T-helper 17 cell (primary cell): ENCODE results near the gene SFMBT2. TPM values are rescaled to one million over a fixed set of nuclear protein-coding genes. Genes with fewer than 3 reads are reported as not detected.

Experiments
- ATAC-seq: fragments of 150-1000 bp; cut with Tn5 transposase; 2 replicates; pipeline ENCODE4 v1.10.0; 2021; ENCODE audit warnings: mild to moderate bottlenecking, moderate library complexity
- DNase-seq, 3 donors: peaks; one replicate each; pipeline versions ENCODE4 v3.0.0 to v3.0.0-alpha.2; 2020 to 2021
- H3K9me3 ChIP-seq: one replicate; pipeline ENCODE4 v1.7.0; 2013; ENCODE audit warnings: low read length, mild to moderate bottlenecking; ENCODE audit not compliant: control insufficient read depth, poor library complexity, severe bottlenecking
- H3K27ac Mint-ChIP-seq: one replicate; pipeline ENCODE4 v1.8.0; 2022; ENCODE audit warnings: mild to moderate bottlenecking, moderate library complexity, mixed read lengths
- H3K27me3 Mint-ChIP-seq: one replicate; pipeline ENCODE4 v1.8.0; 2022; ENCODE audit warnings: mixed read lengths
- H3K36me3 Mint-ChIP-seq: one replicate; pipeline ENCODE4 v1.8.0; 2022; ENCODE audit warnings: low read depth, mixed read lengths
- H3K4me1 Mint-ChIP-seq: one replicate; pipeline ENCODE4 v1.8.0; 2022; ENCODE audit warnings: mild to moderate bottlenecking, mixed read lengths
- H3K4me3 Mint-ChIP-seq: one replicate; pipeline ENCODE4 v1.8.0; 2022; ENCODE audit warnings: mild to moderate bottlenecking, moderate library complexity, mixed read lengths
- total RNA-seq, 4 donors: library from RNA in 2 of 4; stranded (reverse) in 2 of 4; gene quantifications; one replicate each; pipeline ENCODE4 v1.2.3 and lab custom pipeline; 2022 to 2026

Gene SFMBT2
- total RNA-seq, 2 donors from 2014 or later: 18.2 to 19.4 TPM

- no peak for ATAC-seq
- H3K27me3 Mint-ChIP-seq: no peaks in the 10 kb centered on the region
- H3K27ac Mint-ChIP-seq: peak overlapping the region; percentile 90
- DNase-seq: no peak
- no peaks in the 10 kb centered on the region for H3K9me3 ChIP-seq
- H3K4me1 Mint-ChIP-seq: peaks cover 33% of the 10 kb centered on the region
- no peak overlapping the region for H3K4me3 Mint-ChIP-seq
- no peaks in the 10 kb centered on the region for H3K36me3 Mint-ChIP-seq
Measured at GRCh38 chr10:7260912-7261311, 149.9 kb downstream of the SFMBT2 start.

- no peaks in the 10 kb centered on the region for H3K9me3 ChIP-seq
- ATAC-seq (peak; percentile 70), DNase-seq (no peak)
- peaks cover 37% of the 10 kb centered on the region for H3K4me1 Mint-ChIP-seq
- H3K4me3 Mint-ChIP-seq: peak overlapping the region; percentile 80
- H3K27me3 Mint-ChIP-seq: no peaks in the 10 kb centered on the region
- no peaks in the 10 kb centered on the region for H3K36me3 Mint-ChIP-seq
- H3K27ac Mint-ChIP-seq: peak overlapping the region; percentile 90
Measured at GRCh38 chr10:7260412-7260900, 150.4 kb downstream of the SFMBT2 start.

- H3K9me3 ChIP-seq: no peaks in the 10 kb centered on the region
- ATAC-seq: peak; percentile 84
- no peaks in the 10 kb centered on the region for H3K27me3 Mint-ChIP-seq
- H3K4me1 Mint-ChIP-seq: peaks cover 40% of the 10 kb centered on the region
- peak in 2 of 3 donors; percentile 14 to 16 for DNase-seq
- H3K4me3 Mint-ChIP-seq: peak overlapping the region; percentile 60
- H3K36me3 Mint-ChIP-seq: peaks cover 2% of the 10 kb centered on the region
- H3K27ac Mint-ChIP-seq: peak overlapping the region; percentile 90
Measured at GRCh38 chr10:7258948-7259523, 151.8 kb downstream of the SFMBT2 start.

GRCh38 chr10:7255517-7255916, 155.3 kb downstream of the SFMBT2 start:
- Mint-ChIP-seq H3K4me3 (no peak overlapping the region), H3K36me3 (peaks cover 5% of the 10 kb centered on the region), H3K4me1 (peaks cover 39% of the 10 kb centered on the region), H3K27ac (peak overlapping the region; percentile 4), H3K27me3 (no peaks in the 10 kb centered on the region)
- DNase-seq (no peak), ATAC-seq (no peak)
- H3K9me3 ChIP-seq: no peaks in the 10 kb centered on the region

GRCh38 chr10:7251696-7252465, 159.0 kb downstream of the SFMBT2 start:
- H3K27me3 Mint-ChIP-seq: no peaks in the 10 kb centered on the region
- H3K27ac Mint-ChIP-seq: no peak overlapping the region
- ATAC-seq (no peak), DNase-seq (no peak)
- H3K36me3 Mint-ChIP-seq: peaks cover 9% of the 10 kb centered on the region
- H3K4me3 Mint-ChIP-seq: no peak overlapping the region
- H3K4me1 Mint-ChIP-seq: peaks cover 19% of the 10 kb centered on the region
- H3K9me3 ChIP-seq: no peaks in the 10 kb centered on the region

GRCh38 chr10:7250236-7250635, 160.6 kb downstream of the SFMBT2 start:
- no peaks in the 10 kb centered on the region for H3K9me3 ChIP-seq
- H3K4me1 Mint-ChIP-seq: peaks cover 6% of the 10 kb centered on the region
- H3K27me3 Mint-ChIP-seq: no peaks in the 10 kb centered on the region
- no peak for ATAC-seq
- DNase-seq: no peak
- H3K27ac Mint-ChIP-seq: no peak overlapping the region
- no peak overlapping the region for H3K4me3 Mint-ChIP-seq
- H3K36me3 Mint-ChIP-seq: peaks cover 11% of the 10 kb centered on the region

- peaks cover 16% of the 10 kb centered on the region for H3K4me1 Mint-ChIP-seq
- H3K27me3 Mint-ChIP-seq: no peaks in the 10 kb centered on the region
- ATAC-seq (no peak), DNase-seq (no peak)
- no peaks in the 10 kb centered on the region for H3K9me3 ChIP-seq
- H3K27ac Mint-ChIP-seq: no peak overlapping the region
- no peak overlapping the region for H3K4me3 Mint-ChIP-seq
- H3K36me3 Mint-ChIP-seq: peaks cover 12% of the 10 kb centered on the region
Measured at GRCh38 chr10:7248585-7249164, 162.2 kb downstream of the SFMBT2 start.

- H3K9me3 ChIP-seq: no peaks in the 10 kb centered on the region
- peaks cover 17% of the 10 kb centered on the region for H3K4me1 Mint-ChIP-seq
- DNase-seq (no peak), ATAC-seq (no peak)
- no peaks in the 10 kb centered on the region for H3K27me3 Mint-ChIP-seq
- no peak overlapping the region for H3K4me3 Mint-ChIP-seq
- no peak overlapping the region for H3K27ac Mint-ChIP-seq
- H3K36me3 Mint-ChIP-seq: peaks cover 15% of the 10 kb centered on the region
Measured at GRCh38 chr10:7248148-7248547, 162.7 kb downstream of the SFMBT2 start.

GRCh38 chr10:7245505-7245904, 165.3 kb downstream of the SFMBT2 start:
- peaks cover 16% of the 10 kb centered on the region for H3K4me1 Mint-ChIP-seq
- ATAC-seq: no peak
- no peak overlapping the region for H3K4me3 Mint-ChIP-seq
- H3K36me3 Mint-ChIP-seq: peaks cover 20% of the 10 kb centered on the region
- H3K27ac Mint-ChIP-seq: no peak overlapping the region
- H3K27me3 Mint-ChIP-seq: no peaks in the 10 kb centered on the region
- no peak for DNase-seq
- H3K9me3 ChIP-seq: no peaks in the 10 kb centered on the region

GRCh38 chr10:7243873-7244272, 167.0 kb downstream of the SFMBT2 start:
- no peaks in the 10 kb centered on the region for H3K9me3 ChIP-seq
- H3K27ac Mint-ChIP-seq: peak overlapping the region; percentile 21
- peak; percentile 35 for ATAC-seq
- no peak for DNase-seq
- H3K36me3 Mint-ChIP-seq: peaks cover 22% of the 10 kb centered on the region
- H3K4me3 Mint-ChIP-seq: no peak overlapping the region
- H3K4me1 Mint-ChIP-seq: peaks cover 27% of the 10 kb centered on the region
- no peaks in the 10 kb centered on the region for H3K27me3 Mint-ChIP-seq

GRCh38 chr10:7243139-7243538, 167.7 kb downstream of the SFMBT2 start:
- DNase-seq: no peak
- H3K27me3 Mint-ChIP-seq: no peaks in the 10 kb centered on the region
- H3K9me3 ChIP-seq: no peaks in the 10 kb centered on the region
- no peak overlapping the region for H3K27ac Mint-ChIP-seq
- ATAC-seq: no peak
- H3K4me3 Mint-ChIP-seq: no peak overlapping the region
- H3K4me1 Mint-ChIP-seq: peaks cover 28% of the 10 kb centered on the region
- peaks cover 19% of the 10 kb centered on the region for H3K36me3 Mint-ChIP-seq

GRCh38 chr10:7239312-7239985, 171.4 kb downstream of the SFMBT2 start:
- Mint-ChIP-seq H3K36me3 (peaks cover 21% of the 10 kb centered on the region), H3K27me3 (no peaks in the 10 kb centered on the region), H3K27ac (no peak overlapping the region), H3K4me3 (no peak overlapping the region), H3K4me1 (peaks cover 33% of the 10 kb centered on the region)
- DNase-seq (no peak), ATAC-seq (no peak)
- no peaks in the 10 kb centered on the region for H3K9me3 ChIP-seq

- no peaks in the 10 kb centered on the region for H3K9me3 ChIP-seq
- ATAC-seq (no peak), DNase-seq (no peak)
- no peak overlapping the region for H3K27ac Mint-ChIP-seq
- H3K4me1 Mint-ChIP-seq: peaks cover 33% of the 10 kb centered on the region
- no peaks in the 10 kb centered on the region for H3K27me3 Mint-ChIP-seq
- peaks cover 8% of the 10 kb centered on the region for H3K36me3 Mint-ChIP-seq
- no peak overlapping the region for H3K4me3 Mint-ChIP-seq
Measured at GRCh38 chr10:7235376-7235775, 175.5 kb downstream of the SFMBT2 start.
